NCI-H187 (cell line): ENCODE measurements around the gene ATP6V0A1.
A peak's percentile ranks its signal among the peaks of the same experiment; 100 is the strongest.
"Not testable (repeated sequence)": the region's sequence is repeated elsewhere in the genome, so short reads cannot be mapped to it uniquely, and the experiment has no call there.

Experiments used
- DNase-seq, 2 experiments: peaks; one replicate each; lab custom pipeline; 2025; lab: John Stamatoyannopoulos, UW

Gene ATP6V0A1

DNA sequence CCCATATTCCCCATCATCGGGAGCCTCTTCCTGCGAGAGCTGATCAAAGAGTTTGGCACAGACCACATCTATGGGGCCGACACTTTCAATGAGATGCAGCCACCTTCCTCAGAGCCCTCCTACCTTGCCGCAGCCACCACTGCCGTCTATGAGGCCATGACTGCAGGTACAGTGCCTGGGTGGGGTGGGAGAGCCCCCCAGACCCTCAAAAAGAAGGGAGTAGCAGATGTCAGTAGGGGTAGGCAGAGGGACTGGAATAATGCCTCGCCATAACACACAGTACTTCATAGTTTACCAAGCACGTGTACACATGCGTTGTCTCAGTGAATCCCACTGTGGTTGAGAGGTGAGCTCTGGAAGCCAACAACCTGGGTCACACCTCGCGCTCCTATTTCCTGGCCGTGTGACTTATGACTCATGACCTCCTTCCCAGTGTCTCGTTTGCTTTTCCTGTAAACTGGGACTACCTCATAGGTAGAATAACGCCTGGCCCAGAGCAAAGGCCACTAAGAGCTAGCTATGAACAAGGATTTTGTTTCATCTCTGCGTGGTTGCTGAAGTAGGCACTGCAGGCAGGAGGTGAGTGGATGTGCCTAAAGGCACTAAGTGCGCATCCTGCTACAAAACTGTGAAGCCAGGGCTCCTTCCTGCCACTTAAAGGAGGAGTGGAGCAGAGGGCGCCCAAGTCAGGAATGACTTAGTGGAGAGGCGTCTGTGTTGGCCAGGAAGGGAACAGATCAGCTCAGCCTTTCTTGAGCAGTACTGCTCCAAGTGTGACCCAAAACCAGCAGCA is 82.6 kb downstream of the ATP6V0A1 start:
- DNase-seq, result no peak

DNA sequence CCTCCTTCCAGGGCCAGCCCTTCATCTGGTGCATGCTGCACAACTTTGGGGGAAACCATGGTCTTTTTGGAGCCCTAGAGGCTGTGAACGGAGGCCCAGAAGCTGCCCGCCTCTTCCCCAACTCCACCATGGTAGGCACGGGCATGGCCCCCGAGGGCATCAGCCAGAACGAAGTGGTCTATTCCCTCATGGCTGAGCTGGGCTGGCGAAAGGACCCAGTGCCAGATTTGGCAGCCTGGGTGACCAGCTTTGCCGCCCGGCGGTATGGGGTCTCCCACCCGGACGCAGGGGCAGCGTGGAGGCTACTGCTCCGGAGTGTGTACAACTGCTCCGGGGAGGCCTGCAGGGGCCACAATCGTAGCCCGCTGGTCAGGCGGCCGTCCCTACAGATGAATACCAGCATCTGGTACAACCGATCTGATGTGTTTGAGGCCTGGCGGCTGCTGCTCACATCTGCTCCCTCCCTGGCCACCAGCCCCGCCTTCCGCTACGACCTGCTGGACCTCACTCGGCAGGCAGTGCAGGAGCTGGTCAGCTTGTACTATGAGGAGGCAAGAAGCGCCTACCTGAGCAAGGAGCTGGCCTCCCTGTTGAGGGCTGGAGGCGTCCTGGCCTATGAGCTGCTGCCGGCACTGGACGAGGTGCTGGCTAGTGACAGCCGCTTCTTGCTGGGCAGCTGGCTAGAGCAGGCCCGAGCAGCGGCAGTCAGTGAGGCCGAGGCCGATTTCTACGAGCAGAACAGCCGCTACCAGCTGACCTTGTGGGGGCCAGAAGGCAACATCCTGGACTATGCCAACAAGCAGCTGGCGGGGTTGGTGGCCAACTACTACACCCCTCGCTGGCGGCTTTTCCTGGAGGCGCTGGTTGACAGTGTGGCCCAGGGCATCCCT is 84.8 kb downstream of the ATP6V0A1 start:
- no peak for DNase-seq

DNA sequence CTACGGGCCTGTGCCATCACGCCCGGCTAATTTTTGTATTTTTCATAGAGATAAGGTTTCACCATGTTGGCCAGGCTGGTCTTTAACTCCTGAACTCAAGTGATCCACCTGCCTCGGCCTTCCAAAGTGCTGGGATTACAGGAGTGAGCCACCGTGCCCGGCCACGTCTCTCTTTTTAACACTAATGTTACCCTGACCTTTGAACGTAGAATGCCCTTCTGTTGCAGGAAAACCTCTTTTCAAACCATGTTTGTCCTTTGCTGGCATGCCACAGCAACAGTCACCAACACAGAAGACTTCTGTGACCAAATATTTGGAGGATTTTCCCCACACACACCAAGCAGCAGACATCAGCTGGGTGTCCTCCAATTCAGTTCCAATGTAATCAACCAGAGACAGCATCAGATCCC is 86.2 kb downstream of the ATP6V0A1 start:
- no peak for DNase-seq

DNA sequence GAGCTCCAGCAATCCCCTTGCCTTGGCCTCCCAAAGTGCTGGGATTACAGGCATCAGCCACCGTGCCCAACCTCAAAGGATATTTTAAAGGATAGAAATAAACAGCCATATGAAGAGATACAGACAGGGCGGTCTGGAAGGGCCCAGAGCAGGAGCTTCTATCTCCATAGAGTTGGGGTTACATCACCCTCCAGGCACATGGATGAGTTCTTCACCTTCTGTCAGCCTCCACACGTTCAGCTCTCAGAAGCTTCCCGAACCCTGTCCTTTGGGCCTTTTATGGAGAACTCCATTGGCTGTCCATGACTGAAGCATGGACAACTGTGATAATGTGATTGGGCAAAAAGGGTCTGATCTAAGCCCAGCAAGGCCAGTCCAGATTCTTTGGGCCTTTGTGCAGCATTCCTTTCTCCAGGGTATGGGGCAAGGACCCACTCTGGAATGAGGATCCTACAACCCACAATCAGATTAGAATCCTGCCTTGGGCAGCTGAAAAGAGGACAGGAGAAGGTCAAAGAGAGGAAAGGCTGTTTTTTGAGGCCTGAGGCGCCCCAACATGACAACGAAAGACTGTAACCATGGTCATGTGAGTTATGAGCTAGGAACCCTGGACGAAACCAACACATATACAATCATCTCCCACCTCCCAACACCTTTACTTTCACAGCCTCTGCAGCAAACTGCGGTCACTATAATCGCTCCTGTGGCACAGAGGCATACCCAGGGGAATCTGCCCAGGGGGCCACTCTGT is 87.3 kb downstream of the ATP6V0A1 start:
- not testable (repeated sequence) for DNase-seq

DNA sequence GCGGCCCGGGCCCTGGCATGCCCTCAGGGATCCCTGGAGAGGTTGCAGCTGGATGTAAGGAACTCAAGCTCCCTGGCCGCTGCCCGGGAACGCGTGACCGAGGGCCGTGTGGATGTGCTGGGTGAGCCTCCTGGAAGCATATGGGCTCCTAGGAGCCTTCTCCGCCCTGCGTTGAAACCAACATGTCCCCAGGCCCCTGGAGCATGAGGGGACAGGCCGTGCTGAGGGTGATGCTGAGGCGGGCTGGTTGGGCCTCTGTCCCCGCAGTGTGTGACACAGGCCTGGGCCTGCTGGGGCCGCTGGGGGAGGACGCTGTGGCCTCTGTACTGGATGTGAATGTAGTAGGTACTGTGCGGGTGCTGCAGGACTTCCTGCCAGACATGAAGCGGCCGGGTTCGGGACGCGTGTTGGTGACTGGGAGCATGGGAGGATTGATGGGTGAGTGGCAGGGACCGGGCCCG is 88.4 kb downstream of the ATP6V0A1 start:
- DNase-seq, result no peak

DNA sequence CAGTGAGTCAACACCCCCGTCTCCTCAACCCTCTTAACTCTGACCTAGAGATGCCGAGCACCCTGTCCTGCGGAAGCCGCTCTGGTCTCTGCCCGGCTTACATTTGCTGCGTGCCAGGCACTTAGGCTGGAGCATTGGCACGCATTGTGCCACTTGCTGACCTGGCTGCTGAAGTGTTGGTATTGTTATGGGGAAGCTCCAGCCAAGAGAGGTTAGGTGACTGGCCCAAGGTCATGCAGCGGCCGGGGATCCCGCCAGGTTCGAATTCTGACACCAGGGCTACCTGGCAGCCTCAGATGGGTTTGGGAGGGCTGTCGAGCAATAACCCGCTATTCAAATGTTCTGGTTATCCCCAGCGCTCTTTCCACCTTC is 89.0 kb downstream of the ATP6V0A1 start:
- no peak for DNase-seq

DNA sequence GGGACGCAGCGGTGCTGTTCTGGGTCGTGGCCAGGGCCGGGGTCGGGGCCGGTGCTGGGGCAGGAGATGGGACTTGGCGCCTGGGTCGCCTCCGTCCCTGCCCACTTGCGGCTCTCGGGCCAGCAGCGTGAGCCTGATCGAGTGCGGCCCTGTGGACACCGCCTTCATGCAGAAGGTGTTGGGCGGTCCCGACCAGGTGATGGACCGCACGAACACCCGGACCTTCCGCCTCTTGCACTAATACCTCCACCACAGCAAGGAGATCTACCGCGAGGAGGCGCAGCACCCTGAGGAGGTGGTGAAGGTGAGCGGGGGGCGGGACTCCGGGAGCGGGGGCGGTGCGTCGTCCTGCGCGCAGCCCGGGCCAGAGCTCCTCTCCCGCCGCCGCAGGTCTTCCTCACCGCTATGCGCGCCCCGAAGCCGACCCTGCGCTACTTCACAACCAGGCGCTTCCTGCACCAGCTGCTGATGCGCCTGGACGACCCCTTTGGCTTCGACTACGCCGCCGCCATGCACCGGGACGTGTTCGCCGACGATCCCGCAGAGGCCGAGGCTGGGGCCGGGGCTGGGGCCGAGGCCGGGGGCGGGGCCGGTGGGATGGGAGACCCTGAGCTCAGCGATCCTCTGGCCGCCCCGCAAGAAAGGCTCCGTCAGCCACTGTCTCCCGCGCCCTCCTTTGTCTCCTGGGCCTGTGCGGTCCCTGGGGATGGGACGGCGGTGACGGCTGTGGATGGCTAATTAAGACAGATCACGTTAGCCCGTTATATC is 89.6 kb downstream of the ATP6V0A1 start:
- DNase-seq, result peak; percentile 37 to 78

DNA sequence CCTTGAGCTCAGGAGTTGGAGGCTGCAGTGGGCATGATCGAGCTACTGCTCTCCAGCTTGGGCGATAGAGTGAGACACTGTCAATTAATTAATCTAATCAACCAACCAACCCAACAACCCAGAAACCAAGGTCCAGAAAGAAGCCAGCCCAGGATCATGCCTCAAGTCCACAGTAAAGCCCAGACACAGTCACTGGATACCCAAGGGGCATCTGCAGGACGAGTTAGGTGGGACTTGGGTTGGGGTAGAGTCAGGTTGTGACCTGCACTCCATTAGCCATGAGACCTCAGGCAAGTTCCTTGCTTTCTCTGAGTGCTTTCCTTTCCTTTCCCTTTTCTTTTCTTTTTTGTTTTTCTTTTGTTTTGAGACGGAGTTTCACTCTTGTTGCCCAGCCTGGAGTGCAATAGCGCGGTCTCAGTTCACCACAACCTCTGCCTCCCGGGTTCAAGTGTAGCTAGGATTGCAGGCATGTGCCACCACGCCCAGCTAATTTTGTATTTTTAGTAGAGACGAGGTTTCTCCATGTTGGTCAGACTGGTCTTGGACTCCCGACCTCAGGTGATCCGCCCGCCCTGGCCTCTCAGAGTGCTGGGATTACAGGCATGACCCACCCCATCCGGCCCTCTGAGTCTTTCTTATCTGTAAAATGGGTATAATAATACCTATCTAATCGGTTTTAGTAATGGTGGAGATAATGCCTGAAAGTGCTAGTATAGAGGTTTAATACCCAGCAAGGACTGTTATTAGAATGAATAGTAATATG is 90.5 kb downstream of the ATP6V0A1 start:
- no peak for DNase-seq

DNA sequence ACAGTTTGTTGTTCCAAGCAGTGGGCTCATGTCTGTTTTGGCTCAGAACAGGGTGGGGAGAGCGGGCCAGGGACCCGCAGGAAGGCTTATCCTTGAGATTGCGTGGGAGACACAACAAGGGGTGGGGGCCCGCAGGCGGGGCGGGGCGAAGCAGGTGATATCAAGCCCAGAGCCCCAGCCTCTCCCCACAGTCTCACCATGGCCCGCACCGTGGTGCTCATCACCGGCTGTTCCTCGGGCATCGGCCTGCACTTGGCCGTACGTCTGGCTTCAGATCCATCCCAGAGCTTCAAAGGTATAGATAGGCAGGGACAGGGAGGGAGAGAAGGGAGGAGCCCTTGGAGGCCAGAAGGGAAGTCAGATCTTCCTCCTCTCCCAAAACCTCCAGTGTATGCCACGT is 94.1 kb downstream of the ATP6V0A1 start, which contains the start of gene HSD17B1:
Gene HSD17B1 (plus strand): TSS at position 188 of the 400 bp plus-strand sequence. CDS start 11 bp downstream, at position 199.
- DNase-seq, result not testable (repeated sequence)

DNA sequence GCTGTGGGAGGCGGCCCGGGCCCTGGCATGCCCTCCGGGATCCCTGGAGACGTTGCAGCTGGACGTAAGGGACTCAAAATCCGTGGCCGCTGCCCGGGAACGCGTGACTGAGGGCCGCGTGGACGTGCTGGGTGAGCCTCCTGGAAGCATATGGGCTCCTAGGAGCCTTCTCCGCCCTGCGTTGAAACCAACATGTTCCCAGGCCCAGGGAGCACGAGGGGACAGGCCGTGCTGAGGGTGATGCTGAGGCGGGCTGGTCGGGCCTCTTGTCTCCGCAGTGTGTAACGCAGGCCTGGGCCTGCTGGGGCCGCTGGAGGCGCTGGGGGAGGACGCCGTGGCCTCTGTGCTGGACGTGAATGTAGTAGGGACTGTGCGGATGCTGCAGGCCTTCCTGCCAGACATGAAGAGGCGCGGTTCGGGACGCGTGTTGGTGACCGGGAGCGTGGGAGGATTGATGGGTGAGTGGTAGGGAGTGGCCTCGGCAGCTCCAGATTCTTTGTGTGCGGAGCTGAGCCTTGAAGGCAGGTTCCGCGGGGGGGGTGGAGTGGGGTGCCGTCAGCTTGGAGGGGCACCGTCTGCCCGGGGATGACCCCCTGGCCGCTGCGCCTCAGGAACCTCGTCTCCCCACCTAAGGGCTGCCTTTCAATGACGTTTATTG is 94.6 kb downstream of the ATP6V0A1 start:
- no peak for DNase-seq

DNA sequence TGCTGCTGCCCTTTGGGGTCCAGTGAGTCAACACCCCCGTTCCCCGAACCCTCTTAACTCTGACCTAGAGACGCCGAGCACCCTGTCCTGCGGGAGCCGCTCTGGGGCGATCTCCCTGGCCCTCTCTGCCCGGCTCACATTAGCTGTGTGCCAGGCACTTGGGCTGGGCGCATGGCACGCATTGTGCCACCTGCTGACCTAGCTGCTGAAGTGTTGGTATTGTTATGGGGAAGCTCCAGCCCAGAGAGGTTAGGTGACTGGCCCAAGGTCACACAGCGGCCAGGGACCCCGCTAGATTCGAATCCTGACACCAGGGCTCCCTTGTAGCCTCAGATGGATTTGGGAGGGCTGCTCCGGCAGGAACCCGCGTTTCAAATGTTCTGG is 95.2 kb downstream of the ATP6V0A1 start:
- no peak for DNase-seq

DNA sequence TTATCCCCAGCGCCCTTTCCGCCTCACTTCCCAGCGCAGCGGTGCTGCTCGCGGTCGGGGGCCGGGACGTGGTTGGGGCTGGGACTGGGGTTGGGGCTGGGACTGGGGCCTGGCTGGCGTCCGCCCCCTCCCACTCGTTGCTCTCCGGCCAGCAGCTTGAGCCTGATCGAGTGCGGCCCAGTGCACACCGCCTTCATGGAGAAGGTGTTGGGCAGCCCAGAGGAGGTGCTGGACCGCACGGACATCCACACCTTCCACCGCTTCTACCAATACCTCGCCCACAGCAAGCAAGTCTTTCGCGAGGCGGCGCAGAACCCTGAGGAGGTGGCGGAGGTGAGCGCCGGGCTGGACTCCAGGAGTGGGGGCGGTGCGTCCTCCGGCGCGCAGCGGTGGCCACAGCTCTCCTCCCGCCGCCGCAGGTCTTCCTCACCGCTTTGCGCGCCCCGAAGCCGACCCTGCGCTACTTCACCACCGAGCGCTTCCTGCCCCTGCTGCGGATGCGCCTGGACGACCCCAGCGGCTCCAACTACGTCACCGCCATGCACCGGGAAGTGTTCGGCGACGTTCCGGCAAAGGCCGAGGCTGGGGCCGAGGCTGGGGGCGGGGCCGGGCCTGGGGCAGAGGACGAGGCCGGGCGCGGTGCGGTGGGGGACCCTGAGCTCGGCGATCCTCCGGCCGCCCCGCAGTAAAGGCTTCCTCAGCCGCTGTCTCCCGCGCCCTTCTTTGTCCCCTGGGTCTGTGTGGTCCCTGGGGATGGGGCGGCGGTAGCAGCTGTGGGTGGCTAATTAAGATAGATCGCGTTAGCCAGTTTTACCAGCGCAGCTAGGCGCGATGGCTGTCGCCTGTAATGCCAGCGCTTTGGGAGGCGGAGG is 95.8 kb downstream of the ATP6V0A1 start:
- peak in 1 of 2 experiments; percentile 44 for DNase-seq

DNA sequence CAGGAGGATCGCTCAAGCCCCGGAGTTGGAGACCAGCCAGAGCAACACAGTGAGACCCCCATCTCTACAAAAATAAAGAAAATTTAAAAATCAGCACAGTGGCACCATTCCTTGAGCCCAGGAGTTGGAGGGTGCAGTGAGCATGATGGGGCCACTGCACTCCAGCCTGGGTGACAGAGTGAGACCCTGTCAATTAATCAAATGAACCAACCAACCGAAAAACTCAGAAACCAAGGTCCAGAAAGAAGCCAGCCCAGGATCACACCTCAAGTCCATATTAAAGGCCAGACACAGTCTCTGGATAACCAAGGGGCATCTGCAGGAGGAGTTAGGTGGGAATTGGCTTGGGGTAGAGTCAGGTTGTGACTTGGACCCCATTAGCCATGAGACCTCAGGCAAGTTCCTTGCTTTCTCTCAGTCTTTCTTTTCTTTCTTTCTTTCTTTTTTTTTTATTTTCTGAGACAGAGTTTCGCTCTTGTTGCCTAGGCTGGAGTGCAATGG is 96.5 kb downstream of the ATP6V0A1 start:
- DNase-seq, result no peak

DNA sequence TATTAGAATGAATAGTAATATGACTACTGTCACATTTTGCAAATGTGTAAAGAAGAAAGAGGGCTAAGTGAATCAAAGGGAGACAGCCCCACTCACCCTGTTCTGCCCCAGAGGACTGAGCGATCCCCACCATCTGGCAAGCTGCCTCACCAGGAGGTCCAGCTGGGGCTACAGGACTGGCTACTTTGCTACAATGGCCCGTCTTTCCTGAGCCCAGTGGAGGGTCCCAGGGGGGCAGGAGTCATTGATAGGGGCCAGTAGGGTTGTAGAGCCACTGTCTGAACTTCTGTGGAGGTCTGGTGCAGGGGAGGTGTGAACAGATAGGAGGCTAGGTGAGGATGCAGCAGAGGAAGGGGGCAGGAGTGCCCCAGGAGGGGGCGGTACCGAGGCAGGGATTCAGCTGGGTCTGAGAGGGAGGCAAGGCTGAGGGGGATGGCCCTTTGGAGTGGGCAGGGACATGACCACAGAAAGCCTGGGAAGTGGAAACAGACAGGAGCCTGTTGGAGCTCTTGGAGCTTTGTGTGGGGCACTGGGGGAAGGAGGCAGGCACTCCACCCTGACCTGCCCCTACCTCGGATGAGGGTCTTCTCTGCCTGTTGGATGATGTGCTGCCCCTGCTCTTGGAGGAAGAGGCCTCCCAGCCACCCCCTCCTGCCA is 97.4 kb downstream of the ATP6V0A1 start:
- not testable (repeated sequence) for DNase-seq

DNA sequence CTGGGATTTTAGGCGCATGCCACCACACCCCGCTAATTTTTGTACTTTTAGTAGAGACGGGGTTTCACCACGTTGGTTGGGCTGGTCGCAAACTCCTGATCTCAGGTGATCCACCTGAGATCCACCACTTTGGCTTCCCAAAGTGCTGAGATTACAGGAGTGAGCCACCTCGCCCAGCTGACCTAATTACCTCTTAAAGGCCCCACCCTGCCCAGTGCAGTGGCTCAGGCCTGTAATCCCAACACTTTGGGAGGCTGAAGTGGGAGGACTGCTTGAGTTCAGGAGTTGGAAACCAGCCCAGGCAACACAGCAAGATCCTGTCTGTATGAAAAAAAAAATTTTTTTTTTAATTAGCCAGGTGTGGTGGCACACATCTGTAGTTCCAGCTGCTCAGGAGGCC is 100.4 kb downstream of the ATP6V0A1 start:
- DNase-seq, result no peak

DNA sequence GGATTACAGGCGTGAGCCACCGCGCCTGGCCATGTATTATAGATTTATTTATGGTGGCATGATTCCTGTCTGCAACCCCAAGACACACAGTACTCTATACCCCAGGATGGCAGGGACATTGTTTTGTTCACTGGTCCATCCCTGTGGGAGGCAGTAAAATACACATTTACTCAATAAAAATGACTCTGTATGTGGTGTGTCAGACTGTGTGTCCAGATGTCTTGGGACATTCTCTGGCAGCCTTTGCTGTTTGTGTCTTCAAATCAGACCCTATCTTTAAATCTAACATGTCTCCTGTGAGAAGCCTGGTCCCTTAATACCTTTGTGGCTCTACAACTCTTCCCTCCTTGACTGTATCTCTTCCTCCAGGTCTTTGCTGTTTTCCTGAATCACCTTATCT is 101.6 kb downstream of the ATP6V0A1 start:
- no peak for DNase-seq

DNA sequence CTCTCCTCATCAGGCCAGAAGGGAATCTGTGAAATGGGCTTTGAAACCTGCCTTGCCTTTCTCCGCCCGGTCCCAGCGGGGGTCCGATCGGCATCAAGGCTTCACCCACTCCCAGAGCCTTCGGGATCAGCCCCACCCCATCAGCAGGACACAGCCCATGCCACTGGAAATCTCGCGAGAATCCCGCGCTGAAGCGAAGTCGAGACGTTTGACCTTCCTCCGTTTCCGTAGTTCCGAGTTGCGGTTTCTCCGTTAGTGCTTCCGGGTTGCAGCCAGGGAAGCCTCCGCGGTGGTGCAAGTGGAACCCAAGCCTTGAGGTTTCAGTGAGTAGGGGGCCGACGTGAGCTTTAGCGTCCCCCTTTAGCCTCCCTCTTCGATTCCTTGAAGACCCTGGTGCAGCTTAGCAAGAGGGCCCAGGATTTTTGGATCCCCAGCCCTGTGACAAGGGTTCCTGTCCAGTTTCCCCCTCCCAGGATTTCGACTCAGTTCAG is 103.3 kb downstream of the ATP6V0A1 start, which contains the start of gene COASY:
Gene COASY (plus strand): TSS at position 252 of the 491 bp plus-strand sequence. CDS start 475 bp downstream, outside the sequence.
- peak; percentile 85 to 94 for DNase-seq
